ENCODE data around the gene ZSCAN21.

DNA sequence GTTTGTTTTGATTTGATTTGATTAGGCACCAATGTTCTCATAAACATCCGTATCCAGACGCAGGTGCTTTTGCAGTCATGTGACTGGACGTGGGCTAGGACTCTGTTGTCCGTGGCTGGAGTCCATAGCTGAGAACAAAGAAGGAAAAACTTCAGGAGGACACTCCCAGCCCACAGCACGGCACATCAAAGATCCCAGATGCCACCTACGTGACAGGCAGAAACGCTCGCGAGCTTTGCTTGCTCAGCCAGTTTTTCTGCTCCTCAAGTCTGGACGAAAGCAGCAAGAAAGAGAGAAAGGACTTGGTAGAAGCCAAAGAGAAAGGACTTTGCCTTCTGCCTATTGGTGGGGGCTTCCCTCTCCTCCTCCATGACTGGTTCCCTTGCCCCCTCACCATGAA is 41.0 kb upstream of the ZSCAN21 start:
- no peak for TF ChIP-seq TARDBP (IDR thresholded peaks at IDR 0.05)
- no peak for TF ChIP-seq FOXM1 (IDR thresholded peaks at IDR 0.05; ENCODE audit: borderline replicate concordance)
- TF ChIP-seq SP1 (IDR thresholded peaks at IDR 0.05): no peak
- no peak for TF ChIP-seq NFRKB (IDR thresholded peaks at IDR 0.05)
- no peak for TF ChIP-seq HDGF (IDR thresholded peaks at IDR 0.05; ENCODE audit: borderline replicate concordance)
- TF ChIP-seq SUZ12 (IDR thresholded peaks at IDR 0.05): no peak
- no peak for TF ChIP-seq BHLHE40 (IDR thresholded peaks at IDR 0.05; ENCODE audit: borderline replicate concordance)
- TF ChIP-seq L3MBTL2 (conservative IDR thresholded peaks at IDR 0.05): no peak
- no peak for TF ChIP-seq FOXK2 (IDR thresholded peaks at IDR 0.05)
- no peak for TF ChIP-seq ELF4 (IDR thresholded peaks at IDR 0.05)
- TF ChIP-seq, protein P1, sequence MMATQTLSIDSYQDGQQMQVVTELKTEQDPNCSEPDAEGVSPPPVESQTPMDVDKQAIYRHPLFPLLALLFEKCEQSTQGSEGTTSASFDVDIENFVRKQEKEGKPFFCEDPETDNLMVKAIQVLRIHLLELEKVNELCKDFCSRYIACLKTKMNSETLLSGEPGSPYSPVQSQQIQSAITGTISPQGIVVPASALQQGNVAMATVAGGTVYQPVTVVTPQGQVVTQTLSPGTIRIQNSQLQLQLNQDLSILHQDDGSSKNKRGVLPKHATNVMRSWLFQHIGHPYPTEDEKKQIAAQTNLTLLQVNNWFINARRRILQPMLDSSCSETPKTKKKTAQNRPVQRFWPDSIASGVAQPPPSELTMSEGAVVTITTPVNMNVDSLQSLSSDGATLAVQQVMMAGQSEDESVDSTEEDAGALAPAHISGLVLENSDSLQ (IDR thresholded peaks at IDR 0.05): no peak
- TF ChIP-seq CTBP1 (IDR thresholded peaks at IDR 0.05; ENCODE audit: borderline replicate concordance): no peak
- TF ChIP-seq LEF1 (IDR thresholded peaks at IDR 0.05; ENCODE audit: borderline replicate concordance): no peak
- no peak for TF ChIP-seq FOXA1 (IDR thresholded peaks at IDR 0.05)

Measured in HEK293T (cell line).